Bronchial epithelial cell (primary cell): Measurements from ENCODE around the gene CFAP45. TPM values are rescaled to one million over a fixed set of nuclear protein-coding genes. Genes with fewer than 3 reads are reported as not detected.

ENCODE experiments used
- DNase-seq: peaks from one replicate; pipeline ENCODE4 v3.0.0-alpha.2; 2010; ENCODE audit warnings: low read depth
- FAIRE-seq: peaks from 2 replicates; lab custom pipeline; 2011; peaks lifted over from hg19 to GRCh38; lab: Jason Lieb, UNC
- H3K27me3 ChIP-seq: 2 replicates; pipeline ENCODE4 v1.5.1; 2011; ENCODE audit warnings: low read length; ENCODE audit not compliant: control insufficient read depth, insufficient read depth
- H3K36me3 ChIP-seq: 2 replicates; pipeline ENCODE4 v1.5.1; 2011; ENCODE audit warnings: low read length; ENCODE audit not compliant: control insufficient read depth, insufficient read depth
- H3K4me3 ChIP-seq: 2 replicates; pipeline ENCODE4 v1.5.1; 2011; ENCODE audit warnings: mild to moderate bottlenecking, low read depth, low read length, control low read depth
- total RNA-seq: library from RNA; depleted of rRNA; stranded (reverse); fragments of >200 nt; gene quantifications from 2 replicates; pipeline ENCODE4 v1.2.1, GENCODE V29; 2014
- TF ChIP-seq, protein P1 (sequence below): IDR thresholded peaks from 2 replicates; pipeline ENCODE4 v1.5.1; 2011; ENCODE audit warnings: mild to moderate bottlenecking, moderate library complexity, low read length, control low read depth, inconsistent platforms; ENCODE audit not compliant: insufficient read depth, severe bottlenecking

CFAP45 gene
- total RNA-seq, 1 donor from 2014 or later: 0.53 TPM

DNA sequence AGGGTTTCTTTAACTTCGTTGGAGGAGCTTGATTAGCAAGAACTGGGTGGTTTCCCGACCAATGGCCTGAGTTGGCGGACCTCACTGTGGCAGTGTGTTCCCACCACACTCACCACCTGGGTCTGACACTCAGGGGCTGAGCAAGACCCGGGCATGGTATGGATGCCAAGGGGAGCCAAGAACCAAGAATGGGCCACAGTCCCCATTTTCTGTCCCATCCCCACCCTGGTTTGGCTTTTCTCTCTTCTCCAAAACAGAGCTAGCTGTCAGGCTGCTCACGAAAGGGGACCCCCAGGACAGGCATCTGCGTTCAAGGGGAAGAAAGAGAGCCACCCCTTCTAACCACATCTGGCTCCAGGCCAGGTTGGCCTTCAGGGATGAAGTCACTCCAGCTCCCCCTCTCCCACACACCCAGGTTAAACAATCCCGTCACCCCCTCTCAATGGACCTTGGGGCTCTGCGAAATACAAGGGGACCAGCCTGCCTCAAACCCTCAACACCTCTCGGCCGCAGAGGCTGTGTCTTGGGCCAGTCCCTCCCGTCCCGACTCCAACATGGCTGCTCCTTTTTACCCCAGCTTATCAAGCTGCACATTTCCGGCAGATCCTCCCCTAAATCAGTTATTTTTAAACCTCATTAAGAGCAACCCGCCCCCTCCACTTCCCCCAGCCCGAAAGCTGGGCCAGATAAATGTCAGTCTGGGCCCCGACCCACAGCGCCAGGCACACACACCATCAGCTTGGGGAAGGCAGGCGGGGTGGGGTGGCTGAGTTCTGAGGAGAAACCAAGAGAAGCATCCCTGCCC, 21.9 kb upstream of the CFAP45 start:
- FAIRE-seq: no peak

DNA sequence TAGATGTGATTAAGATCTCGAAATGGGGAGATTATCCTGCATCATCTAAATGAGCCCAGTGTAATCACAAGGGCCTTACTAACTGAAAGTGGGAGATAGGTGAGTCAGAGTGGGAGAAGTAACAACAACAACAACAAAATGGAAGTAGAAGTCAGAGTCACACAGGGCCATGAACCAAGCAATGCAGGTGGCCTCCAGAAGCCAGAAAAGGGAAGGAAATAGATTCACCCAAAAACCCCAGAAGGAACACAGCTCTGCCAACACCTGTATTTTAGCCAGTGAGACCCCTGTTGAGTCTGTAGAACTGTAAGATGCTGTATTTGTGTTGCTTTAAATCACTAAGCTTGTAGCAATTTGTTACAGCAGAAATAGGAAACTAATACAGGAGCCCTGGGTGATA, 21.3 kb upstream of the CFAP45 start:
- no peak for FAIRE-seq
- H3K4me3 ChIP-seq: no peak overlapping the region
- no peak for DNase-seq
- TF ChIP-seq, protein P1, sequence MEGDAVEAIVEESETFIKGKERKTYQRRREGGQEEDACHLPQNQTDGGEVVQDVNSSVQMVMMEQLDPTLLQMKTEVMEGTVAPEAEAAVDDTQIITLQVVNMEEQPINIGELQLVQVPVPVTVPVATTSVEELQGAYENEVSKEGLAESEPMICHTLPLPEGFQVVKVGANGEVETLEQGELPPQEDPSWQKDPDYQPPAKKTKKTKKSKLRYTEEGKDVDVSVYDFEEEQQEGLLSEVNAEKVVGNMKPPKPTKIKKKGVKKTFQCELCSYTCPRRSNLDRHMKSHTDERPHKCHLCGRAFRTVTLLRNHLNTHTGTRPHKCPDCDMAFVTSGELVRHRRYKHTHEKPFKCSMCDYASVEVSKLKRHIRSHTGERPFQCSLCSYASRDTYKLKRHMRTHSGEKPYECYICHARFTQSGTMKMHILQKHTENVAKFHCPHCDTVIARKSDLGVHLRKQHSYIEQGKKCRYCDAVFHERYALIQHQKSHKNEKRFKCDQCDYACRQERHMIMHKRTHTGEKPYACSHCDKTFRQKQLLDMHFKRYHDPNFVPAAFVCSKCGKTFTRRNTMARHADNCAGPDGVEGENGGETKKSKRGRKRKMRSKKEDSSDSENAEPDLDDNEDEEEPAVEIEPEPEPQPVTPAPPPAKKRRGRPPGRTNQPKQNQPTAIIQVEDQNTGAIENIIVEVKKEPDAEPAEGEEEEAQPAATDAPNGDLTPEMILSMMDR: no peak
- no peaks in the 10 kb centered on the region for H3K27me3 ChIP-seq
- peaks cover 34% of the 10 kb centered on the region for H3K36me3 ChIP-seq

More for the DNA sequence above, 21.9 kb upstream of the CFAP45 start:
- DNase-seq: no peak
- H3K36me3 ChIP-seq: peaks cover 34% of the 10 kb centered on the region
- no peaks in the 10 kb centered on the region for H3K27me3 ChIP-seq
- H3K4me3 ChIP-seq: no peak overlapping the region
- TF ChIP-seq, protein P1: no peak

DNA sequence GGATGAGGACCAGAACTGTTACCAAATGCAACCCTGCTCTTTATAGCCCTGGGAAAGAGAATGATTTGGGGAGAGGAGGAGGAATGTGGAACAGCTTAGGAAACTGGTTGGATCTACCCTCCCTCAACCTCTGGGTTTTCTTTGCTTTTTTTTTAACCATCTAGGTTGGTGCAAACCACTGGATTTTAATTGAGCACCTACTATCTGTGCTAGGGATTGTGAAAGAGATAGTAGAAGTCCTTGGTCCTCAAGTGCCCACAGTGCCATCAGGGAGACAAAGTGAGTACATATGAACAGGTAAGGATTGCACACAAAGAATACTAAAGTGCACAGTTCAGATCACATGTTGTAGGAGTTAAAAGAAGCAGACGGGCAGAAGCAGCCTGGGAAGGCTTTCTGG, 20.7 kb upstream of the CFAP45 start:
- Histone ChIP-seq H3K27me3 (no peaks in the 10 kb centered on the region), H3K4me3 (no peak overlapping the region), H3K36me3 (peaks cover 34% of the 10 kb centered on the region)
- DNase-seq: no peak
- FAIRE-seq: no peak
- TF ChIP-seq, protein P1: no peak

DNA sequence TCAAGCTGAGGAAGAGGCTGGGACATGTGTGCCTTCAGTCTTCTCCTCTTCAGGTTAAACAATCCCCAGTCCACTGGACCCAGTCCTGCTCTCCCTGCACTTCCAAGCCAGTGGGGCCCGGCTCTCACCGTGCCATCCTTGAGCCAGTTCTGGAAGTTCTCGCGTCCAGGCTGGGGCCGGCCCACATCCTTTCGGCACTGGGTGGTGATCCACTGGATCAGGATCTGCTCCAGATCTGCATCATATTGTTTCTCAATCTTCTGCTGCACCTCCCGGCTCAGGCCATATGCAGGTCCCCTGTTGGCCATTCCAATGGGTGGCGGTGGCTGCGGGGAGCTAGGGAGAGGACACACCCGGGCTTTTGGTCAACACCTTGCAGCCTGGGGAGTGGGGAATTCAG, 20.2 kb upstream of the CFAP45 start:
- TF ChIP-seq, protein P1: no peak
- peaks cover 34% of the 10 kb centered on the region for H3K36me3 ChIP-seq

DNA sequence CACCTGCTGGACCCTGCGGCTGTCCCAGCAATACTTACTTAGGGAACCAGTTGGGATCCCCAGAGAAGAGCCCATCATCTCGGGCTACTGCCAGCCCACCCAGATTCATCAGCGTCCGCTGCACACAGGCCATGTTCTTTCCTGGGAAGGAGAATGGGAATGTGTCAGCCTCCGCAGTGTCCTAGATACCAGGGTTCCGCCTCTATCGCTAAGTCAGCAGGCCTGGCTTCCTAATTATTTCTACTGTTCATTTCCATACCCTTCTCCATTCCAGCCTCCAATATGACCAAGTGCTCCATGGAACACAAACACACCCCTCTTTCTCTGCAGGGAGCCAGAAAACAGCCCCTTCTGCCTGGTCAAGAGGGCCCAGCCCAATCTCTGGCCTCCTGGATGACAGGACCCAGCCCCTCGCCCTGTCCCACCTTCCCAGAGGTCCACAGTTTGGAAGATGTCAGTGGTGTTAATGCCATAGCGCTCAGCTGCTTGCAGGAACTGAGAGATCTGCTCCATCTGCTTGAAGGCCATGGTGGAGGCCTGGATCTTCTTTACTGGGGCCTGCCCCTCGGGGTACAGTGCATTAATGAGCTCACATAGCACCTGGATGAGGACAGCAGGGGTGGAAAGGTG, 19.4 kb upstream of the CFAP45 start:
- FAIRE-seq (no peak), DNase-seq (no peak)
- Histone ChIP-seq H3K36me3 (peaks cover 34% of the 10 kb centered on the region), H3K27me3 (no peaks in the 10 kb centered on the region), H3K4me3 (no peak overlapping the region)
- TF ChIP-seq, protein P1: no peak

More for the DNA sequence above, 20.2 kb upstream of the CFAP45 start:
- FAIRE-seq: no peak
- Histone ChIP-seq H3K4me3 (no peak overlapping the region), H3K27me3 (no peaks in the 10 kb centered on the region)
- DNase-seq: no peak
